CD8-positive, alpha-beta memory T cell (primary cell): ENCODE measurements around the gene PRAMEF14. TPM values are rescaled to one million over a fixed set of nuclear protein-coding genes. Genes with fewer than 3 reads are reported as not detected.
A peak's percentile ranks its signal among the peaks of the same experiment; 100 is the strongest.
"Not testable (repeated sequence)": the region's sequence is repeated elsewhere in the genome, so short reads cannot be mapped to it uniquely, and the experiment has no call there.

Source experiments
- CTCF ChIA-PET: fragments of 350-600 bp; sonication (Branson Sonifier 250); formaldehyde crosslinking; loops from one replicate; lab custom pipeline; 2021; ENCODE audit warnings: antibody characterized with exemption; lab: Charles Lee
- POLR2A ChIA-PET: fragments of 350-600 bp; sonication (Branson Sonifier 250); formaldehyde crosslinking; loops from one replicate; lab custom pipeline; 2021; ENCODE audit warnings: antibody characterized with exemption; lab: Charles Lee
- DNase-seq, 5 donors: peaks; one replicate each; pipeline versions ENCODE4 v3.0.0 to v3.0.0-alpha.2; 2020 to 2022; ENCODE audit warnings: mixed read lengths in 1 of 5
- H3K27ac ChIP-seq: one replicate; pipeline ENCODE4 v1.7.0; 2013; ENCODE audit warnings: low read depth, mild to moderate bottlenecking, low read length, moderate library complexity
- H3K27me3 ChIP-seq: 2 replicates; pipeline ENCODE4 v1.7.0; 2013; ENCODE audit warnings: low read length, mild to moderate bottlenecking; ENCODE audit not compliant: insufficient read depth, poor library complexity, severe bottlenecking
- H3K36me3 ChIP-seq: 2 replicates; pipeline ENCODE4 v1.7.0; 2013; ENCODE audit warnings: mild to moderate bottlenecking, low read length, moderate library complexity; ENCODE audit not compliant: insufficient read depth
- H3K4me1 ChIP-seq: 2 replicates; pipeline ENCODE4 v1.7.0; 2013; ENCODE audit warnings: mild to moderate bottlenecking, low read length, moderate library complexity; ENCODE audit not compliant: insufficient read depth
- H3K4me3 ChIP-seq: 2 replicates; pipeline ENCODE4 v1.7.0; 2013; ENCODE audit warnings: mild to moderate bottlenecking, low read length
- H3K9me3 ChIP-seq: 2 replicates; pipeline ENCODE4 v1.7.0; 2013; ENCODE audit warnings: mild to moderate bottlenecking, low read length
- H3K27ac Mint-ChIP-seq, 8 donors: one replicate each; pipeline ENCODE4 v1.8.0; 2020 to 2021; ENCODE audit warnings: mixed read lengths in 8 of 8, mild to moderate bottlenecking in 6 of 8, inconsistent platforms in 3 of 8, moderate library complexity in 3 of 8
- H3K27me3 Mint-ChIP-seq, 2 donors: one replicate each; pipeline ENCODE4 v1.8.0; 2020 to 2021; ENCODE audit warnings: mixed read lengths in 2 of 2, mild to moderate bottlenecking in 1 of 2, moderate library complexity in 1 of 2
- H3K36me3 Mint-ChIP-seq, 3 donors: one replicate each; pipeline ENCODE4 v1.8.0; 2020 to 2021; ENCODE audit warnings: mixed read lengths in 3 of 3, inconsistent platforms in 1 of 3, mild to moderate bottlenecking in 1 of 3
- H3K4me1 Mint-ChIP-seq, 3 donors: one replicate each; pipeline ENCODE4 v1.8.0; 2020 to 2021; ENCODE audit warnings: mixed read lengths in 3 of 3, inconsistent platforms in 1 of 3, mild to moderate bottlenecking in 1 of 3
- H3K4me3 Mint-ChIP-seq, 7 donors: one replicate each; pipeline ENCODE4 v1.8.0; 2020 to 2021; ENCODE audit warnings: mixed read lengths in 7 of 7, mild to moderate bottlenecking in 6 of 7, moderate library complexity in 4 of 7, inconsistent platforms in 2 of 7
- H3K9me3 Mint-ChIP-seq, 5 donors: one replicate each; pipeline ENCODE4 v1.8.0; 2020 to 2022; ENCODE audit warnings: mixed read lengths in 5 of 5, mild to moderate bottlenecking in 3 of 5, moderate library complexity in 2 of 5, inconsistent platforms in 1 of 5
- polyA plus RNA-seq: library from polyadenylated mRNA; unstranded; fragments of 300-500 nt; fragmentation: Illumina TruSeq; gene quantifications from one replicate; pipeline ENCODE4 v1.2.3, GENCODE V29; 2021
- total RNA-seq, 2 experiments: library from RNA; stranded (reverse); gene quantifications; one replicate each; pipeline ENCODE4 v1.2.3, GENCODE V29; 2021

Gene PRAMEF14, protein sequence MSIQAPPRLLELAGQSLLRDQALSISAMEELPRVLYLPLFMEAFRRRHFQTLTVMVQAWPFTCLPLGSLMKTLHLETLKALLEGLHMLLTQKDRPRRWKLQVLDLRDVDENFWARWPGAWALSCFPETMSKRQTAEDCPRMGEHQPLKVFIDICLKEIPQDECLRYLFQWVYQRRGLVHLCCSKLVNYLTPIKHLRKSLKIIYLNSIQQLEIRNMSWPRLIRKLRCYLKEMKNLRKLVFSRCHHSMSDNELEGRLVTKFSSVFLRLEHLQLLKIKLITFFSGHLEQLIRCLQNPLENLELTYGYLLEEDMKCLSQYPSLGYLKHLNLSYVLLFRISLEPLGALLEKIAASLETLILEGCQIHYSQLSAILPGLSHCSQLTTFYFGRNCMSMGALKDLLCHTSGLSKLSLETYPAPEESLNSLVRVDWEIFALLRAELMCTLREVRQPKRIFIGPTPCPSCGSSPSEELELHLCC
- total RNA-seq (not detected), polyA plus RNA-seq (not detected)

DNA sequence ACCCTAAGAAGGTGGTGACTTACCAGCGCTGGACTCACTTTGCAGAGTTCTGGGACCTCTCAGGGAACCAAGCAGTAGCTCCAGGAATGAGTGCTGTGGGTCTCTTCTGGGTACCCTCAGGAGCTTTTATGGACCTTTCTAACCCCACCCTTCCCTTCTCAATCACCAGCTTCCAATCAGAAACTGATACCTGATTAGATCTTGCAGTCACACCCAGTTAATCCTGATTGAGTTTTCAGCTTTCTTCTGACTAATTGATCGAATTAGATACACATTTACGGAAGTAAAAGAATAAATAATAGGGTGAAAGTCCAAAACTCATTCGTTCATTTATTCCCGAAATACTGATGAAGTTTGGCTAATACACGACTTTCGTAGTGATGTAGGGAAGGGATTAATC, at the start of gene PRAMEF14:
PRAMEF14 (minus strand) TSS at position 101 of the 400 bp plus-strand sequence. CDS start 1,820 bp downstream, outside the sequence.
- H3K27me3 ChIP-seq, H3K9me3 ChIP-seq, H3K36me3 ChIP-seq, H3K9me3 Mint-ChIP-seq, H3K4me3 ChIP-seq, DNase-seq, H3K4me3 Mint-ChIP-seq, H3K27ac ChIP-seq, H3K27me3 Mint-ChIP-seq, H3K4me1 ChIP-seq, H3K27ac Mint-ChIP-seq, POLR2A ChIA-PET, H3K4me1 Mint-ChIP-seq, CTCF ChIA-PET, H3K36me3 Mint-ChIP-seq: not testable (repeated sequence)

GRCh38 chr1:13395311-13395710, 48.4 kb upstream of the PRAMEF14 start:
- H3K9me3 ChIP-seq, H3K4me1 Mint-ChIP-seq, CTCF ChIA-PET, H3K4me3 Mint-ChIP-seq, DNase-seq, H3K4me3 ChIP-seq, H3K36me3 Mint-ChIP-seq, H3K27me3 ChIP-seq, H3K27ac ChIP-seq, H3K36me3 ChIP-seq, H3K27me3 Mint-ChIP-seq, POLR2A ChIA-PET, H3K4me1 ChIP-seq, H3K9me3 Mint-ChIP-seq, H3K27ac Mint-ChIP-seq: not testable (repeated sequence)

DNA sequence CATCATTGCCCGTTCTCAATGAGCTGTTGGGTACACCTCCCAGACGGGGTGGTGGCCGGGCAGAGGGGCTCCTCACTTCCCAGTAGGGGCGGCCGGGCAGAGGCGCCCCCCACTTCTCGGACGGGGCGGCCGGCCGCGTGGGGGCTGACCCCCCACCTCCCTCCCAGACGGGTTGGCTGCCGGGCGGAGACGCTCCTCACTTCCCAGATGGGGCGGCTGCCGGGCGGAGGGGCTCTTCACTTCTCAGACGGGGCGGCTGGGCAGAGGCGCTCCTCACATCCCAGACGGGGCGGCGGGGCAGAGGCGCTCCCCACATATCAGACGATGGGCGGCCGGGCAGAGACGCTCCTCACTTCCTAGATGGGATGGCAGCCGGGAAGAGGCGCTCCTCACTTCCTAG, 47.8 kb upstream of the PRAMEF14 start:
- H3K27ac ChIP-seq, H3K27me3 ChIP-seq, H3K36me3 ChIP-seq, H3K4me1 ChIP-seq, H3K27ac Mint-ChIP-seq, H3K4me3 Mint-ChIP-seq, H3K9me3 Mint-ChIP-seq, H3K9me3 ChIP-seq, H3K36me3 Mint-ChIP-seq, H3K4me3 ChIP-seq, POLR2A ChIA-PET, CTCF ChIA-PET, DNase-seq, H3K27me3 Mint-ChIP-seq, H3K4me1 Mint-ChIP-seq: not testable (repeated sequence)

DNA sequence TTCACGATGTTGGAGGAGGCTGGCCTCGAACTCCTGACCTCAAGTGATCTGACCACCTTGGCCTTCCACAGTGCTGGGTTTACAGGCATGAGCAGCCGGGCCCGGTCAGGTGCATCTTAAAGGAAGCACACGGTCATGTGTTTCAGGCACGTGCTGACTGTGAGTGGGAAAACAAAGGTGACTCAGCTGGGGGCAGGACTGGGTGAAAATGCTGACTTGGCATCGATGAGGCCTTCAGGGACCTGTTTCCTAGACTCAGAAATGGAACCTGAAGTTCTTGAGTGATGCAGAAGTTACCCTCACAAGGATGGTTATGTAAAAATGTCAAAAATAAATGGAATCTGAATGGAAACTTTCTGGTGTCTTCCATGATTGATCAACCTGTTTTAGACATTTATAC, 46.1 kb upstream of the PRAMEF14 start:
- CTCF ChIA-PET, H3K4me3 Mint-ChIP-seq, H3K4me1 ChIP-seq, H3K9me3 Mint-ChIP-seq, H3K4me3 ChIP-seq, H3K36me3 Mint-ChIP-seq, H3K36me3 ChIP-seq, H3K27ac ChIP-seq, H3K9me3 ChIP-seq, H3K27me3 ChIP-seq, H3K27ac Mint-ChIP-seq, H3K4me1 Mint-ChIP-seq, DNase-seq, H3K27me3 Mint-ChIP-seq, POLR2A ChIA-PET: not testable (repeated sequence)

DNA sequence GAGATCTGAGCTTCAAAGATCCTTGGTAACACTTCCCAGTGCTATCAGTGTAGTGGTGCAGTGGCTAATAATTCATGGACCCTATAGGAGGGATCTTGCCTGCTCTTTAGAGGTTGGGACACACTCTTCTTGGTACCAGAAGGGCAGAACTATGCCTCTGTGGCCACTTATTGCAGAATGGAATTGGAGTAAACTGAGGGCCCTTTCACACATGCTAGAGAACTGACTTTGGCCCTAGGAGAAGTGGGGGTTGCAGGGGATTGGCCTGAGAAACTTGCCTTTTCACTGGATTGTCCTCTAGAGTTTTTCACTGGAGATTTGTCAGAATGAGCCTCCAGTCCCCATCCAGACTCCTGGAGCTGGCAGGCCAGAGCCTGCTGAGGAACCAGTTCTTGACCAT, 42.4 kb upstream of the PRAMEF14 start, which contains the start of gene PRAMEF17:
PRAMEF17 (plus strand) TSS at position 301 of the 400 bp plus-strand sequence; CDS start at position 327, 26 bp downstream.
- H3K4me1 ChIP-seq, H3K9me3 Mint-ChIP-seq, POLR2A ChIA-PET, H3K4me3 ChIP-seq, H3K36me3 ChIP-seq, H3K4me1 Mint-ChIP-seq, H3K27me3 Mint-ChIP-seq, H3K27me3 ChIP-seq, H3K4me3 Mint-ChIP-seq, H3K27ac ChIP-seq, H3K36me3 Mint-ChIP-seq, CTCF ChIA-PET, DNase-seq, H3K9me3 ChIP-seq: not testable (repeated sequence)
- peak within 1 kb of the TSS in 1 of 8 donors; percentile 21 for H3K27ac Mint-ChIP-seq

DNA sequence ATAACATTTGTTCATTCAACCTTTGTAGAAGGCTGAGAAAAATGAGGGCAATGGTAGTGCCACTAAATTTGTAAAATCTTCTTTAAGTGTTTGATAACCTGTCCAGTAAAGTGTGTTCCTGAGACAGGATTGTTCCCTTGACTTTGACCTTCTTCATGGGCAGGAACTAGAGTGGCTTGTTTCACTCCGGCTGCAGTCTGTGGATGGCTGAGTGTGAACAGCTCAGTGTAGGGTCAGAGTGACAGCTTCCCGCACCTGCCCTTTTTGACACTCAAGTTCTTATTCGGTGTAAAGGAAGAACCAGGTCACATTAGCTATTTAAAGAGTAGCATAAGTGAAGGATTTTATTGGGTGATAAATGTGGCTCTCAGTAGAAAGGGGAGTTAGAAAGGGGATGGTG, 33.4 kb upstream of the PRAMEF14 start:
- H3K9me3 Mint-ChIP-seq, H3K4me1 Mint-ChIP-seq, H3K4me3 Mint-ChIP-seq, H3K4me1 ChIP-seq, H3K36me3 ChIP-seq, H3K27ac Mint-ChIP-seq, H3K4me3 ChIP-seq, DNase-seq, POLR2A ChIA-PET, H3K27me3 Mint-ChIP-seq, H3K36me3 Mint-ChIP-seq, H3K27me3 ChIP-seq, H3K27ac ChIP-seq, H3K9me3 ChIP-seq, CTCF ChIA-PET: not testable (repeated sequence)

DNA sequence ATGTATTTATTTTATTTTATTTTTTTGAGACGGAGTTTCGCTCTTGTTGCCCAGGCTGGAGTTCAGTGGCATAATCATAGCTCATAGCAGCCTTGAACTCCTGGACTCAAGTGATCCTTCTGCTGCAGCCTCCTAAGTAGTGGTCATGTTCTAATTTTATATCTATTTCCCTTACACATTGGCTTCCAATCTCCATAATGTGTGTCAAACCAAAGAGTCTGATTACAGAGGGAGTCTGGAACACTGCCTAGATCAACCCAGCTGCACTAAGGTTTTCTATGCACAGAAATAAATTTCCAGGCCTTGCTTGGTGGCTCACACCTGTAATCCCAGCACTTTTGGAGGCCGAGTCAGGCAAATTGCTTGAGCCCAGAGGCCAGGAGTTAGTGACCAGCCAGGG, 32.0 kb upstream of the PRAMEF14 start:
- H3K36me3 ChIP-seq, H3K27ac ChIP-seq, H3K4me1 ChIP-seq, H3K9me3 ChIP-seq, H3K27me3 Mint-ChIP-seq, H3K4me3 Mint-ChIP-seq, H3K4me3 ChIP-seq, H3K27ac Mint-ChIP-seq, DNase-seq, H3K9me3 Mint-ChIP-seq, CTCF ChIA-PET, H3K27me3 ChIP-seq, POLR2A ChIA-PET, H3K36me3 Mint-ChIP-seq, H3K4me1 Mint-ChIP-seq: not testable (repeated sequence)

DNA sequence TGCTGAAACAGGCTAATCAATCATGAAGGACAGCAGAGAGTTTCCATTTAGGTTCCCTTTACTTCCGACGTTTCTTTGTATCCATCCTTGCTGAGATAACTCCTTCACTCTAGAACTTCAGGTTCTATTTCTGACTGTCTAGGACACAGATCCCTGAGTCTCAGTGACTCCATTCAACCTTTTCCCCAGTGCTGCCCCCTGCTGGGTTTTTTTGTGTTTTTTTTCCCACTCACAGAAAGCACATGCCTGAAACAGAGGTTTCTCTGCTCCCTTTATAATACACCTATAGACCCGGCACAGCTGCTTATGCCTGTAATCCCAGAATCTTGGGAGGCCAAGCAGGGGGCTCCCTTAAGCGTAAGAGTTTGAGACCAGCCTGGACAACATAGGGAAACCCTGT, 21.6 kb upstream of the PRAMEF14 start:
- H3K36me3 ChIP-seq, H3K27ac Mint-ChIP-seq, DNase-seq, H3K36me3 Mint-ChIP-seq, H3K27me3 ChIP-seq, POLR2A ChIA-PET, H3K9me3 Mint-ChIP-seq, CTCF ChIA-PET, H3K27ac ChIP-seq, H3K4me3 Mint-ChIP-seq, H3K4me1 Mint-ChIP-seq, H3K27me3 Mint-ChIP-seq, H3K9me3 ChIP-seq, H3K4me3 ChIP-seq, H3K4me1 ChIP-seq: not testable (repeated sequence)
